Prostate gland (tissue), 2 donors: ENCODE measurements around the gene STX11. TPM values are rescaled to one million over a fixed set of nuclear protein-coding genes. Genes with fewer than 3 reads are reported as not detected.

ENCODE experiments used
- DNase-seq: peaks from one replicate; pipeline ENCODE4 v3.0.0-alpha.2; 2019; ENCODE audit warnings: low spot score
- H3K27ac ChIP-seq, 2 donors: fragments of 200-600 bp; sonication (generic); 2 replicates each; pipeline ENCODE4 v1.5.1; 2017 to 2019
- H3K27me3 ChIP-seq: fragments of 200-600 bp; sonication (generic); replicated peaks from 2 replicates; pipeline ENCODE4 v1.5.1; 2019; ENCODE audit not compliant: insufficient read depth
- H3K36me3 ChIP-seq, 2 donors: fragments of 200-600 bp; sonication (generic); 1 replicate in 1 of 2; 2 replicates in 1 of 2; pipeline versions ENCODE4 v1.5.1 to v1.8.1; 2017 to 2019
- H3K4me1 ChIP-seq: fragments of 200-600 bp; sonication (generic); replicated peaks from 2 replicates; pipeline ENCODE4 v1.5.1; 2019
- H3K4me3 ChIP-seq, 2 donors: fragments of 200-600 bp; sonication (generic); 2 replicates each; pipeline ENCODE4 v1.5.1; 2017 to 2019
- H3K9me3 ChIP-seq: fragments of 200-600 bp; sonication (generic); 2 replicates; pipeline ENCODE4 v1.5.1; 2017
- CTCF ChIP-seq, 4 experiments: fragments of 200-600 bp in 2 of 4; fragments of 450-650 bp in 2 of 4; sonication (generic) in 2 of 4; IDR thresholded peaks; 1 replicate in 3 of 4; 2 replicates in 1 of 4; pipeline ENCODE4 v1.5.1; 2016 to 2019; ENCODE audit warnings: antibody characterized with exemption in 4 of 4, mild to moderate bottlenecking in 2 of 4, moderate library complexity in 2 of 4
- POLR2A ChIP-seq: fragments of 450-650 bp; IDR thresholded peaks from one replicate; pipeline ENCODE4 v1.6.1; 2016; ENCODE audit warnings: antibody characterized with exemption, mild to moderate bottlenecking
- POLR2AphosphoS5 ChIP-seq: sonication (generic); formaldehyde crosslinking; IDR thresholded peaks from one replicate; pipeline ENCODE4 v1.6.1; 2017; ENCODE audit warnings: antibody characterized with exemption
- WGBS: methylation state at CpG from one replicate; pipeline ENCODE4 v1.1.5; 2018; 5-methylcytosine and 5-hydroxymethylcytosine counted together
- intact Hi-C: fragments of 100-400 bp; cut with DNase I; formaldehyde crosslinking; loops from one replicate; pipeline ENCODE4 v1.14.2; 2022
- total RNA-seq, 2 donors: library from RNA; depleted of rRNA; stranded (reverse); fragments of >200 nt; gene quantifications; one replicate each; pipeline ENCODE4 v1.1.0, GENCODE V29; 2016

The STX11 gene
- total RNA-seq, 2 donors from 2014 or later: 1.4 to 8.0 TPM

- H3K27ac ChIP-seq: no peak overlapping the region
- 66% methylated on average over 5 of the region's 5 CpGs for WGBS
Measured at GRCh38 chr6:144110210-144110609, 40.1 kb upstream of the STX11 start.

GRCh38 chr6:144113366-144113765, 37.0 kb upstream of the STX11 start:
- Histone ChIP-seq H3K27ac (no peak overlapping the region), H3K4me3 (no peak overlapping the region), H3K9me3 (no peaks in the 10 kb centered on the region), H3K36me3 (no peaks in the 10 kb centered on the region), H3K27me3 (no peaks in the 10 kb centered on the region), H3K4me1 (no peaks in the 10 kb centered on the region)
- TF ChIP-seq POLR2A: no peak
- no peak for TF ChIP-seq POLR2AphosphoS5
- no peak for TF ChIP-seq CTCF (IDR thresholded peaks at IDR 0.05)
- no peak for DNase-seq
- WGBS: 92% methylated on average over 6 of the region's 6 CpGs
- intact Hi-C loops: no loop called here

More at GRCh38 chr6:144110210-144110609, 40.1 kb upstream of the STX11 start:
- H3K4me1 ChIP-seq: no peaks in the 10 kb centered on the region
- no peak overlapping the region for H3K4me3 ChIP-seq
- H3K27me3 ChIP-seq: no peaks in the 10 kb centered on the region
- no peaks in the 10 kb centered on the region for H3K36me3 ChIP-seq
- no peaks in the 10 kb centered on the region for H3K9me3 ChIP-seq
- intact Hi-C loops: no loop called here
- no peak for DNase-seq
- no peak for TF ChIP-seq POLR2A
- TF ChIP-seq CTCF (IDR thresholded peaks at IDR 0.05): no peak
- no peak for TF ChIP-seq POLR2AphosphoS5

- no peaks in the 10 kb centered on the region for H3K27me3 ChIP-seq
- intact Hi-C loops: no loop called here
- H3K36me3 ChIP-seq: no peaks in the 10 kb centered on the region
- WGBS: 94% methylated on average over 3 of the region's 3 CpGs
- DNase-seq: no peak
- H3K27ac ChIP-seq: no peak overlapping the region
- no peak overlapping the region for H3K4me3 ChIP-seq
- no peaks in the 10 kb centered on the region for H3K4me1 ChIP-seq
- no peaks in the 10 kb centered on the region for H3K9me3 ChIP-seq
- TF ChIP-seq POLR2AphosphoS5: no peak
- TF ChIP-seq CTCF (IDR thresholded peaks at IDR 0.05): no peak
- TF ChIP-seq POLR2A: no peak
Measured at GRCh38 chr6:144115219-144115618, 35.1 kb upstream of the STX11 start.

GRCh38 chr6:144119376-144119775, 30.9 kb upstream of the STX11 start:
- 96% methylated on average over 5 of the region's 5 CpGs for WGBS
- Histone ChIP-seq H3K4me3 (no peak overlapping the region), H3K27ac (no peak overlapping the region), H3K4me1 (no peaks in the 10 kb centered on the region), H3K9me3 (no peaks in the 10 kb centered on the region), H3K36me3 (no peaks in the 10 kb centered on the region), H3K27me3 (no peaks in the 10 kb centered on the region)
- DNase-seq: no peak
- TF ChIP-seq POLR2A (no peak), CTCF (IDR thresholded peaks at IDR 0.05) (no peak), POLR2AphosphoS5 (no peak)
- intact Hi-C loops: no loop called here

- no peaks in the 10 kb centered on the region for H3K27me3 ChIP-seq
- no peak overlapping the region for H3K4me3 ChIP-seq
- no peak overlapping the region for H3K27ac ChIP-seq
- intact Hi-C loops: no loop called here
- H3K9me3 ChIP-seq: no peaks in the 10 kb centered on the region
- H3K36me3 ChIP-seq: no peaks in the 10 kb centered on the region
- no peak for DNase-seq
- H3K4me1 ChIP-seq: no peaks in the 10 kb centered on the region
- no peak for TF ChIP-seq POLR2A
- TF ChIP-seq CTCF (IDR thresholded peaks at IDR 0.05): no peak
- no peak for TF ChIP-seq POLR2AphosphoS5
Measured at GRCh38 chr6:144122861-144123260, 27.5 kb upstream of the STX11 start.
